Mammary epithelial cell (primary cell): ENCODE data around the gene NOC4L.

ENCODE experiments used
- CTCF ChIP-seq, 2 donors: IDR thresholded peaks in 1 of 2; conservative IDR thresholded peaks in 1 of 2; 2 replicates each; pipeline ENCODE4 v1.5.1; 2011 to 2012; ENCODE audit warnings: inconsistent platforms in 2 of 2, low read length in 2 of 2, mild to moderate bottlenecking in 2 of 2, control low read depth in 1 of 2, low read depth in 1 of 2; ENCODE audit not compliant: insufficient read depth in 1 of 2; ENCODE audit errors: extremely low read depth in 1 of 2
- EZH2 ChIP-seq: IDR thresholded peaks from 2 replicates; pipeline ENCODE4 v1.6.1; 2012; ENCODE audit warnings: low read length, inconsistent platforms, borderline replicate concordance

- no peak for TF ChIP-seq CTCF (conservative IDR thresholded peaks at IDR 0.05 in 1 of 2, IDR thresholded peaks at IDR 0.05 in 1 of 2; ENCODE audit: extremely low read depth in 1 of 2, insufficient read depth in 1 of 2, low read depth in 1 of 2, low read length in 2 of 2)
- no peak for TF ChIP-seq EZH2
Observed at GRCh38 chr12:132165584-132165983, 21.3 kb downstream of the NOC4L start.
